SK-N-SH (cell line): ENCODE results near the gene ATP1A1. TPM values are rescaled to one million over a fixed set of nuclear protein-coding genes. Genes with fewer than 3 reads are reported as not detected.

Source experiments
- CTCF ChIA-PET: fragments of 300-600, 350-600 bp; formaldehyde crosslinking; extraction: SDS; loops from one replicate; lab custom pipeline; 2021; lab: Yijun Ruan, JAX
- POLR2A ChIA-PET: fragments of 350-600 bp; sonication (Branson Sonifier 250); formaldehyde crosslinking; extraction: SDS; loops from one replicate; lab custom pipeline; 2020; ENCODE audit warnings: antibody characterized with exemption, inconsistent platforms; lab: Yijun Ruan, JAX
- DNase-seq: peaks from one replicate; pipeline ENCODE4 v3.0.0; 2012
- H2AFZ ChIP-seq: fragments of 200-600 bp; sonication (generic); 2 replicates; pipeline ENCODE4 v1.8.1; 2016; ENCODE audit warnings: antibody characterized with exemption, mild to moderate bottlenecking, low read depth
- H3F3A ChIP-seq: fragments of 200-600 bp; sonication (generic); replicated peaks from 2 replicates; pipeline ENCODE3; 2016; ENCODE audit warnings: antibody characterized with exemption, mild to moderate bottlenecking; ENCODE audit not compliant: insufficient read depth
- H3K27ac ChIP-seq, 2 experiments: fragments of 200-500 bp in 1 of 2; fragments of 200-600 bp in 1 of 2; sonication (Bioruptor generic) in 1 of 2; sonication (generic), shearing (Covaris generic) in 1 of 2; 2 replicates each; pipeline versions ENCODE4 v1.5.1 to v1.6.1; 2014 to 2016; ENCODE audit warnings: low read depth in 2 of 2, inconsistent platforms in 1 of 2, low read length in 1 of 2, mild to moderate bottlenecking in 1 of 2, mixed read lengths in 1 of 2
- H3K27me3 ChIP-seq: fragments of 200-600 bp; sonication (generic), shearing (Covaris generic); 2 replicates; pipeline ENCODE4 v1.6.1; 2016; ENCODE audit warnings: mixed run types; ENCODE audit not compliant: insufficient read depth
- H3K36me3 ChIP-seq, 2 experiments: fragments of 200-500 bp in 1 of 2; fragments of 200-600 bp in 1 of 2; sonication (Bioruptor generic) in 1 of 2; sonication (generic) in 1 of 2; replicated peaks in 1 of 2; 2 replicates each; pipeline versions ENCODE3 to v1.5.1; 2014 to 2016; ENCODE audit warnings: low read length in 1 of 2, mild to moderate bottlenecking in 1 of 2; ENCODE audit not compliant: insufficient read depth in 2 of 2, control insufficient read depth in 1 of 2
- H3K4me1 ChIP-seq, 2 experiments: fragments of 200-500 bp in 1 of 2; fragments of 200-600 bp in 1 of 2; sonication (Bioruptor generic) in 1 of 2; sonication (generic), shearing (Covaris generic) in 1 of 2; 2 replicates each; pipeline versions ENCODE4 v1.5.1 to v1.6.1; 2014 to 2016; ENCODE audit warnings: low read depth in 1 of 2, low read length in 1 of 2, mixed run types in 1 of 2; ENCODE audit not compliant: insufficient read depth in 2 of 2, control insufficient read depth in 1 of 2
- H3K4me2 ChIP-seq: fragments of 200-600 bp; sonication (generic), shearing (Covaris generic); 2 replicates; pipeline ENCODE4 v1.6.1; 2017; ENCODE audit warnings: mixed run types
- H3K4me3 ChIP-seq, 2 experiments: fragments of 200-500 bp in 1 of 2; fragments of 200-600 bp in 1 of 2; sonication (Bioruptor generic) in 1 of 2; sonication (generic), shearing (Covaris generic) in 1 of 2; 2 replicates each; pipeline versions ENCODE4 v1.5.1 to v1.8.1; 2014 to 2016; ENCODE audit warnings: low read depth in 2 of 2, inconsistent platforms in 1 of 2, low read length in 1 of 2, mild to moderate bottlenecking in 1 of 2, mixed read lengths in 1 of 2, moderate library complexity in 1 of 2
- H3K79me2 ChIP-seq: fragments of 200-600 bp; sonication (generic); 2 replicates; pipeline ENCODE4 v1.8.1; 2017; ENCODE audit warnings: mild to moderate bottlenecking; ENCODE audit not compliant: insufficient read depth
- H3K9ac ChIP-seq: fragments of 200-600 bp; sonication (generic); 2 replicates; pipeline ENCODE4 v1.6.1; 2017; ENCODE audit warnings: mixed run types
- H3K9me2 ChIP-seq: fragments of 200-600 bp; sonication (generic); 2 replicates; pipeline ENCODE4 v1.6.1; 2017; ENCODE audit warnings: mixed run types
- H3K9me3 ChIP-seq: fragments of 200-600 bp; sonication (generic); 2 replicates; pipeline ENCODE4 v1.6.1; 2017; ENCODE audit warnings: mixed run types, mild to moderate bottlenecking, moderate library complexity
- H4K20me1 ChIP-seq: fragments of 200-600 bp; sonication (generic); 2 replicates; pipeline ENCODE4 v1.6.1; 2017; ENCODE audit warnings: mild to moderate bottlenecking, mixed run types; ENCODE audit not compliant: insufficient read depth
- CTCF ChIP-seq: fragments of 200-600 bp; sonication (generic); IDR thresholded peaks from 2 replicates; pipeline ENCODE4 v1.6.1; 2017; ENCODE audit warnings: antibody characterized with exemption, mild to moderate bottlenecking, moderate library complexity
- EZH2phosphoT487 ChIP-seq: fragments of 200-600 bp; sonication (generic); IDR thresholded peaks from 2 replicates; pipeline ENCODE4 v1.6.1; 2017; ENCODE audit warnings: low read depth, mixed run types, mild to moderate bottlenecking, antibody characterized with exemption, moderate library complexity, borderline replicate concordance
- FOXJ3 ChIP-seq: sonication (generic); formaldehyde crosslinking; IDR thresholded peaks from 2 replicates; pipeline ENCODE4 v1.5.1; 2020; ENCODE audit warnings: mild to moderate bottlenecking, missing genetic modification reagents
- FOXM1 ChIP-seq: IDR thresholded peaks from 2 replicates; pipeline ENCODE4 v1.4.0; 2012; ENCODE audit warnings: low read depth, mild to moderate bottlenecking
- IRF3 ChIP-seq: fragments of 150-350 bp; IDR thresholded peaks from 2 replicates; pipeline ENCODE4 v1.6.1; 2016; ENCODE audit warnings: mild to moderate bottlenecking, low read depth, low read length
- MEF2A ChIP-seq: IDR thresholded peaks from 2 replicates; pipeline ENCODE4 v1.4.0; 2012; ENCODE audit warnings: low read depth, borderline replicate concordance
- NRF1 ChIP-seq: IDR thresholded peaks from 2 replicates; pipeline ENCODE4 v1.6.1; 2012; ENCODE audit warnings: low read depth, mild to moderate bottlenecking, low read length
- PBX3 ChIP-seq: IDR thresholded peaks from 2 replicates; pipeline ENCODE4; 2012
- POLR2AphosphoS5 ChIP-seq: IDR thresholded peaks from 2 replicates; pipeline ENCODE4 v1.6.1; 2012; ENCODE audit warnings: low read depth, low read length
- REST ChIP-seq: IDR thresholded peaks from 2 replicates; pipeline ENCODE4 v1.6.1; 2012; ENCODE audit warnings: mild to moderate bottlenecking, low read depth, low read length, moderate library complexity
- RFX5 ChIP-seq: IDR thresholded peaks from 2 replicates; pipeline ENCODE4 v1.6.1; 2012; ENCODE audit warnings: mild to moderate bottlenecking, improper control_type of control experiment, low read length
- RXRA ChIP-seq: IDR thresholded peaks from 2 replicates; pipeline ENCODE4 v1.4.0; 2012; ENCODE audit warnings: low read depth, mild to moderate bottlenecking, borderline replicate concordance
- USF2 ChIP-seq: fragments of 150-350 bp; IDR thresholded peaks from 2 replicates; pipeline ENCODE4 v1.6.1; 2017; ENCODE audit warnings: antibody characterized with exemption, low read length, low read depth, borderline replicate concordance
- YY1 ChIP-seq: IDR thresholded peaks from 2 replicates; pipeline ENCODE4 v1.4.0; 2012; ENCODE audit warnings: low read depth, mild to moderate bottlenecking
- ZBTB33 ChIP-seq: IDR thresholded peaks from 2 replicates; pipeline ENCODE4 v1.4.0; 2012; ENCODE audit warnings: low read depth, borderline replicate concordance
- WGBS: methylation state at CpG from one replicate; pipeline ENCODE4 v1.1.6; 2017; ENCODE audit warnings: low lambda C conversion rate; 5-methylcytosine and 5-hydroxymethylcytosine counted together
- polyA plus RNA-seq, 3 experiments: library from polyadenylated mRNA; depleted of rRNA; stranded (reverse); fragments of >200 nt; gene quantifications; 2 replicates each; pipeline ENCODE4 v1.2.3, GENCODE V29; 2012

ATP1A1 gene
- polyA plus RNA-seq, 1 of the 3 experiments (the other 2 are of a cell fraction): 233 TPM

- TF ChIP-seq REST: no peak
- TF ChIP-seq RFX5: no peak
- TF ChIP-seq RXRA: no peak
- no peak for TF ChIP-seq MEF2A
- no peak for TF ChIP-seq IRF3
- no peak for TF ChIP-seq FOXM1
- no peak for TF ChIP-seq YY1
- no peak for TF ChIP-seq NRF1
Measured at GRCh38 chr1:116414364-116414763, 41.3 kb downstream of the ATP1A1 start (continued).

- WGBS: 96% methylated on average over 3 of the region's 3 CpGs
- no peaks in the 10 kb centered on the region for H3K9me2 ChIP-seq
- no peaks in the 10 kb centered on the region for H3K9me3 ChIP-seq
- H2AFZ ChIP-seq: no peak overlapping the region
- POLR2A ChIA-PET: interaction anchor here (0.9 kb wide), 1 partner anchor 56 kb away, joined by 4 read pairs; no protein-coding TSS in a partner anchor
- no peak overlapping the region for H3K9ac ChIP-seq
- H3K36me3 ChIP-seq: no peaks in the 10 kb centered on the region
- no peaks in the 10 kb centered on the region for H3F3A ChIP-seq
- H3K4me3 ChIP-seq: no peak overlapping the region
- CTCF ChIA-PET: interaction anchor here (0.5 to 7.3 kb wide), 4 partner anchors 11 to 276 kb away, joined by 3 to 63 read pairs (median 18); no protein-coding TSS in a partner anchor
- H4K20me1 ChIP-seq: no peaks in the 10 kb centered on the region
- no peak for DNase-seq
- H3K27me3 ChIP-seq: no peaks in the 10 kb centered on the region
- no peak overlapping the region for H3K4me2 ChIP-seq
- H3K4me1 ChIP-seq: peaks cover 11 to 24% of the 10 kb centered on the region in 2 experiments; a peak in 3 of 4 replicates
- peak overlapping the region in 1 of 2 experiments; percentile 76; a peak in 1 of 4 replicates for H3K27ac ChIP-seq
- no peaks in the 10 kb centered on the region; the same call in 1 of the 2 replicates for H3K79me2 ChIP-seq
- no peak for TF ChIP-seq REST
- TF ChIP-seq USF2: no peak
- no peak for TF ChIP-seq EZH2phosphoT487
- TF ChIP-seq ZBTB33: no peak
- no peak for TF ChIP-seq CTCF
- no peak for TF ChIP-seq POLR2AphosphoS5
- no peak for TF ChIP-seq FOXJ3 (CRISPR knock-in tag)
- TF ChIP-seq PBX3: no peak
Measured at GRCh38 chr1:116415200-116415698, 42.2 kb downstream of the ATP1A1 start.
